Omental fat pad (tissue), 4 donors: ENCODE measurements around the gene RNF214. TPM values are rescaled to one million over a fixed set of nuclear protein-coding genes. Genes with fewer than 3 reads are reported as not detected.
"Not testable (repeated sequence)": the region's sequence is repeated elsewhere in the genome, so short reads cannot be mapped to it uniquely, and the experiment has no call there.

Source experiments
- ATAC-seq: fragments of 150-250 bp; one replicate; pipeline ENCODE4 v1.9.1; 2016; ENCODE audit warnings: mild to moderate bottlenecking, moderate library complexity; ENCODE audit not compliant: low FRiP score
- DNase-seq: peaks from one replicate; pipeline ENCODE4 v3.0.0-alpha.2; 2019; ENCODE audit warnings: low spot score
- total RNA-seq, 4 donors: library from RNA; depleted of rRNA; stranded (reverse); fragments of >200 nt; gene quantifications; one replicate each; pipeline ENCODE4 v1.1.0, GENCODE V29; 2016
- TF ChIP-seq, protein P1 (sequence below), 3 donors: fragments of 450-650 bp; IDR thresholded peaks; one replicate each; pipeline ENCODE4 v1.5.1; 2016 to 2017; ENCODE audit warnings: antibody characterized with exemption in 3 of 3, mild to moderate bottlenecking in 3 of 3, moderate library complexity in 2 of 3

RNF214 gene
- total RNA-seq, 4 donors from 2014 or later = 7.7 to 12.1 (median 9.8) TPM

- DNase-seq (no peak), ATAC-seq (no peak)
- TF ChIP-seq, protein P1, sequence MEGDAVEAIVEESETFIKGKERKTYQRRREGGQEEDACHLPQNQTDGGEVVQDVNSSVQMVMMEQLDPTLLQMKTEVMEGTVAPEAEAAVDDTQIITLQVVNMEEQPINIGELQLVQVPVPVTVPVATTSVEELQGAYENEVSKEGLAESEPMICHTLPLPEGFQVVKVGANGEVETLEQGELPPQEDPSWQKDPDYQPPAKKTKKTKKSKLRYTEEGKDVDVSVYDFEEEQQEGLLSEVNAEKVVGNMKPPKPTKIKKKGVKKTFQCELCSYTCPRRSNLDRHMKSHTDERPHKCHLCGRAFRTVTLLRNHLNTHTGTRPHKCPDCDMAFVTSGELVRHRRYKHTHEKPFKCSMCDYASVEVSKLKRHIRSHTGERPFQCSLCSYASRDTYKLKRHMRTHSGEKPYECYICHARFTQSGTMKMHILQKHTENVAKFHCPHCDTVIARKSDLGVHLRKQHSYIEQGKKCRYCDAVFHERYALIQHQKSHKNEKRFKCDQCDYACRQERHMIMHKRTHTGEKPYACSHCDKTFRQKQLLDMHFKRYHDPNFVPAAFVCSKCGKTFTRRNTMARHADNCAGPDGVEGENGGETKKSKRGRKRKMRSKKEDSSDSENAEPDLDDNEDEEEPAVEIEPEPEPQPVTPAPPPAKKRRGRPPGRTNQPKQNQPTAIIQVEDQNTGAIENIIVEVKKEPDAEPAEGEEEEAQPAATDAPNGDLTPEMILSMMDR (IDR thresholded peaks at IDR 0.05) = no peak
Measured at GRCh38 chr11:117202386-117203068, 29.9 kb upstream of the RNF214 start.

- DNase-seq = no peak
- no peak for ATAC-seq
- TF ChIP-seq, protein P1 (IDR thresholded peaks at IDR 0.05) = no peak
Measured at GRCh38 chr11:117203069-117203407, 29.4 kb upstream of the RNF214 start.

GRCh38 chr11:117204283-117205080 lies 28.0 kb upstream of the RNF214 start:
- DNase-seq (no peak), ATAC-seq (no peak)
- TF ChIP-seq, protein P1 (IDR thresholded peaks at IDR 0.05) = no peak

- ATAC-seq (no peak), DNase-seq (no peak)
- TF ChIP-seq, protein P1 (IDR thresholded peaks at IDR 0.05) = no peak
Measured at GRCh38 chr11:117205211-117205818, 27.2 kb upstream of the RNF214 start.

DNA sequence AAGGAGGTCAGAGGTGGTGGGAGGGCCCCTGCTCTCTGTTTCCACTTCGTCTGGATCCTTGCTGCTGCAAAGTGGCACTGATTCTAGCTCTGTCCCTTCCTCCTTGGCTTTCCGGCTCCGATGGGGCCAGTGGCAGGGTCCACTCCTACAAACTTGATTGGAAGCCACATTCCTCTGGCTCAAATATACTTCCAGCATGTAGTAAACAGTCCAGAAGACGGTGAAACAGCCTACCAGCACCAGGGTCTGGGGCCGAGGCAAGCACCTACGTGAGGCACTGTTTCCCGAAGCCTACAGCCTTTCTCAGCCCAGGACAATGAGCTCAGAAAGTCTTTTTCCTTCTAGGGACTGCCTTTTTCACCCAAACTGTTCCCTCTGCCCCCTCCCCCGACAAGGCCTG lies 26.4 kb upstream of the RNF214 start:
- not testable (repeated sequence) for DNase-seq, ATAC-seq

DNA sequence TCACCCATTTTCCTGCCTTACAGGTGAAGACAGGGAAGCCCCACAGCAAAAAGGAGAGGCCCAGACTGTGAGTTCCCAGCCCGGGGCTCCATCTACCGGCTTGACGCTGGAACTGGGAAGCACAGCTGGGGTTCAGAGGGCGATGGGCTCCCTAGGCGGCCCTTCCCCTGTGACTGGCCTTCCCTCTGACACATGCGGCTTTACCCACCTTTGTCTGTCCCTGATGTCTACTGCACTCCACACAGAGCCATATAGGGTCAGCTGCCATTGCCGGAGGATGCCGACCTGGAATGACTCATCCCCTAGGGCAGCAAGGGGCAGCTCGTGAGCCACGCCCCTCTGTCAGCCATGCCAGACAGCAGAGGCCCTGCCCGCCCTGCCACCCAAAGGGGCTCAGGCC lies 25.6 kb upstream of the RNF214 start:
- not testable (repeated sequence) for DNase-seq

GRCh38 chr11:117207481-117207880 lies 25.0 kb upstream of the RNF214 start:
- not testable (repeated sequence) for DNase-seq, ATAC-seq

More for the DNA sequence above, 25.6 kb upstream of the RNF214 start:
- ATAC-seq = peak; percentile 14

DNA sequence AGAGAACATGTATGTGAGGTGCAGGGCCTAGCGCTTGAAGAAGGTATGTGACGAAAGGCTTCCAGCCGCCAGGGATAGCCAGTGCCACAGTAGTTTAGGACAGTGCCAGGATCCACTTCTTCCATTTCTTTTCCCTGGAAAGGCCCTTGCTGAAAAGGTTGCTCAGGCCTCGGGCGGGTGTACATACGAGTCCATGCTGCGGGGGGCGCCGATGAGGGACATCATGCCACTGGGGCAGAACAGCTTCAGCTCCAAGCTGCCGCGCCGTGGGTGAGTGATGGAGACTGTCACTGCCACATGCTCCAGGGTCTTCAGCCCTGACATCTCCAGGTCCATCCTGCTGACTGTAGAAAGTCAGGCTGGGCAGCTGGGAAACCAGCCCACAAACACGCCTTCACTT lies 23.8 kb upstream of the RNF214 start:
- not testable (repeated sequence) for ATAC-seq, DNase-seq

DNA sequence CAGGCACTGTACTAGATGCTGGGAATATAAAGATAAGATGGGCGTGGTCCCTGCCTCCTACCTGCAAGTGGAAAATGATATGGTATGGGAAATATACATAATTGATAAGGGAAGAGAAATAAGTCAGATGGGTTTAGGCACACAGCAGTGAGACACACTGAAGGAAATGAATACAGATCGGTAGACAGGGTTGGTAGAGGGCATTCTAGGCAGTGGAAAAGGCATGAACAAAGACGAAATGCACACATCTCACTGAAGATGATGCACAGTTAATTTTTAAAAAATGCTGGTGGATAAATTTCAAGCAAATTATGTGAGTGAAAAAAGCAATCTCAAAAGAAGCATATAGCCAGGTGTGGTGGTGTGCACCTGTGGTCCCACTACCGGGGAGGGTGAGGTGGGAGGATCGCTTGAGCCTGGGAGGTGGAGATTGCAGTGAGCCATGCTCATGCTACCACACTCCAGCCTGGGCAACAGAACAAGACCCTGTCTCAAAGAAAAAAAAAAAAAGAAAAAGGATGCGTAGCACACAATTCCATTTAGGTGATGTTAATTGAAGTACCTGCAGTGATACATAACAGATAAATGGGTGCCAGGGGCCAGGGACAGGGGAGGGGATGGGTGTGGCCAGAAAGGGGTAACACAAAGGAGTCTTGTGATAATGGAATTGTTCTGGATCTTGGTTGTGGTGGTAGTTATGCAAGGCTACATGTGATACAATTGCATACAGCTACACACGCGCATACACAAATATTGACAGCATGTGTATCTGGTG lies 22.9 kb upstream of the RNF214 start:
- DNase-seq, ATAC-seq: not testable (repeated sequence)
